NK-92 (cell line): ENCODE data around the gene SHOX.

ENCODE experiments used
- DNase-seq: peaks from one replicate; lab custom pipeline; 2025; ENCODE audit not compliant: unreplicated experiment; lab: John Stamatoyannopoulos, UW

The SHOX gene

GRCh38 chrX:663841-664240 is 33.2 kb downstream of the SHOX start:
- no peak for DNase-seq

DNA sequence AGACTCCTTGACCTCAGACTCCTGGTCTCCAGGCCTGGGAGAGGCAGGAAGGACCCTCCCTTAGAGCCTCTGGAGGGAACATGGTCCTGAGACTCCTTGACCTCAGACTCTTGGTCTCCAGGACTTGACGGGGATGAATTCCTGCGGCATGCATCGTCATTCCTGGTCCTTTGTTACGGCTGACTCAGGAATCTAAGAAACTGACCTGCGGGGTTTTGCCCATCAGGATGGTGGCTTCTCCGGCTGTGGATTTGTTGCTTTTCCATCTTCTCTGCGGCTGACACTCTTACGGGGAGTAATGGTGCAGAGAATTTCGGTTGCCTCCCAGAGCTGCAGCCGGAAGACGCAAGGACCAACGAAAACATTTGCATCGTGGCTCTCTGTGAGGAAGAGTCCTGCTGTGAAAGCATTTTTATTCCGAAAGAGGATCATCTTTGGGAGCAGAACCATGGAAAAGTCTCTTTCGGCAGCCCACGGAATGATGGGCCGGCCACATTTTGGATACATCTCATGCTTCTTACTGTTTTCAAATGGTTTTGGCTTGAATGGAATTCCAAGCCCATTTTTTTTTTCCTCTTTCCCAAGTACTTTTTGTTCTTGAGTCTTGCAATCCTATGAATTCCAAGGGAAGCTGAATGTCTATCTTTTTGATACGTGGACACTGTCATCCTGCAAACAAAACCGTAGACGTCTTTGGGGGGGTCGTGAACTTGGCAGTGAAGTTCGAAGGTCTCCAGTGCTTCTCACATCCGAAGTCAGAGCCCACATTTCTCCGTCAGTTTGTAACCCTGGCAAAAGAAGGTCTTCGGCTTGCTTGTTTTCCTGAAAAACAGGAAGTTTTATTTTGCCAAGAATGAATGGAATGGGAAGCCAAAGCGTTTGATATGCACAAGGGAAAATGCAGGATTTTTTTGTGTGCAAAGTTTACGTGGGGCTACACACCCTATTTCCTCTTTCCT is 36.5 kb downstream of the SHOX start:
- no peak for DNase-seq

DNA sequence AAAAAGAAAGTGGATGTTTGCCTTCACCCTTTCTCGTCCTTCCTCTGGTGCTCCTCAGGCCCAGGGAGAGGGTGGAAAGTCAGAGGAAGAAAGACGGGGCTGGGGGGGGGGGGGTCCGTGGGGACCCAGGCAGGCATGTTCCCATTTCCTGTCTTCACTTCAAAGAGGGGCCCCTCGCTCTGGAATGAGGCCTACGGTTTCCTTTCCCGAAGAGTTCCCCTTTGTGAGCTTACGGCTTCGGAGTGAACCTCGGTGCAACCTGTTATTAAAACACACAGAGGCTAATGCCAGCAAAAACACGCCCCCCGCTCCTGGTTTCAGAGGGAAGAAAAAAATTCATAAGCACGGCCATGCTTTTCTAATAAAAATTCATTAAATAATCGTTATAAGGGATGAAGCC is 40.1 kb downstream of the SHOX start:
- no peak for DNase-seq

DNA sequence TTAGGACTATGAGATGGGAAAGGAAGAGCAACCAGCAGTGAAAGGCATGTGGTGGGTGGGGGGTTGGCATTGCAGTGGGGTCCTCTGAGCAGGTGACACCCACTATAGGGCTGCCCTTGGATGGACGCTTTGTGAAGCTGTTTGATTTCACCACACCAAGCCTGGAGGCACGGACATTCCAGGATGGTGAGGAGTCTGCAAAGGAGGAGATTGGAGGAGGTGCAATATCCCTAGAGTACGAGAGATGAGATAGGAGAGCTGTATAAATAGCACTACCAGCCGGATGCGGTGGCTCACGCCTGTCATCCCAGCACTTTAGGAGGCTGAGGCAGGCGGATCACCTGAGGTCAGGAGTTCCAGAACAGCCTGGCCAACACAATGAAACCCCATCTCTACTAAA is 42.3 kb downstream of the SHOX start:
- no peak for DNase-seq

GRCh38 chrX:675279-675954 is 44.8 kb downstream of the SHOX start:
- no peak for DNase-seq

DNA sequence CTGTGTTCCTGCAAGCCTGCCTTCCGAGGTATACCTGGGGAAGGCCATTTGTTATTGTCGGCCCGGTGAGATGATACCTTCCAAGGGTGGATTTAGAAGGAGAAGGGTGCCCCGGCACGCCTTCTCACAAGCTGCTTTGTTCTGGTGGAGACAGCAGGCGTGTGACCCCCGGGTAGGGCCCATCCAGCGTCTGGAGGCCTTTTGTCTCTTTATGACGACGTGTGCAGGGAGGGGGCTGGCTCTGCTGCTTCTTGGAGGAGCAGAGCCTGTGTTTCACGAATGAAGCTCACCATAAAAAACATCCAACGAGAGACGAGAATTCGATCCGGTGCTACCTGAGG is 45.3 kb downstream of the SHOX start:
- no peak for DNase-seq

DNA sequence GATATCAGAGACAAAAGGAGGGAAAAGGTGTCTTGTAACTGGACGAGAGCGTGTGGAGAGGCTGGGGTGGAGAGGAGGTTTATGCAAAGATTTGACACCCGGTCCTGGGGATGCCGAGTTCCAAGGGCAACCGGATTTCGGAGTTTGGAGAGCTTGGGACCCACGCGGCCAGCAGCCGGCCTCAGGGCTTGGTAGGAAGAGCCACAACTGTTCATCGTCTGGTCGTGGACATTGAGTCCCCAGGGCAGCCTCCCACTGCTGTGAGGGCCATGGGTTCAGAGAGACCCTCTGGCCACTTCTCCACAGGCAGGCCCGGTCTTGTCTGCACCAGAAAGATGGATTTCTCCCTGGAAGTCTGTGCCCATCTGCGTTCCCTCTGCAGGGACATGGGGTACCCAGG is 46.8 kb downstream of the SHOX start:
- DNase-seq: no peak

DNA sequence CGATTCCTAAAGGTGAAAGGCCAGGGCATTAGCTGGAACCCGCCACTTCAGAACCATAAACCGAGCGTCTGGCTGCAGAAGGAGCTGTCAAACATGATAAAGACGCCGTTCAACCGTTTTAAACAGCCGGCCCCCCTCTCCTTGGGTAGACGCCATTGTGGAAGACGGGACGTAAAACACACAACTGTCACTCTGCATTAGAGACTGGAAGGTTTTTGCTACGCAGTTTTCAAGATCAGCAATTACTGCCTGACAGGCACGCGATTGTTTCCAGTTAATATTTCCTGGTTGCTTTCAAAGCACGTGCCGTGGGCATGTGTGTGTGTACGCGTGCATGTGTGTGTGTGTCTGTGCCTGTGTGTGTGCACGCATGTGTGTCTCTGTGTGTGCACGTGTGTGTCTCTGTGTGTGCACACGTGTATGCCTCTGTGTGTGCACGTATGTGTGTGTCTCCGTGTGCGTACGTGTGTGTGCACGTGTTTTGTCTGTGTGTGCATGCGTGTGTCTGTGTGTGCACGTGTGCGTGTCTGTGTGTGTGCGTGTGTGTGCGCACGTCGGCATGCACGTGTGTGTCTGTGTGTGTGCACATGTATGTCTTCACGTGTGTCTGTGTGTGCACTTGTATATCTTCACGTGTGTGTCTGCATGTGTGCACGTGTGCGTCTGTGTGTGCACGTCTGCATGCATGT is 48.8 kb downstream of the SHOX start:
- no peak for DNase-seq

- DNase-seq: no peak
Observed at GRCh38 chrX:680062-680461, 49.5 kb downstream of the SHOX start.

DNA sequence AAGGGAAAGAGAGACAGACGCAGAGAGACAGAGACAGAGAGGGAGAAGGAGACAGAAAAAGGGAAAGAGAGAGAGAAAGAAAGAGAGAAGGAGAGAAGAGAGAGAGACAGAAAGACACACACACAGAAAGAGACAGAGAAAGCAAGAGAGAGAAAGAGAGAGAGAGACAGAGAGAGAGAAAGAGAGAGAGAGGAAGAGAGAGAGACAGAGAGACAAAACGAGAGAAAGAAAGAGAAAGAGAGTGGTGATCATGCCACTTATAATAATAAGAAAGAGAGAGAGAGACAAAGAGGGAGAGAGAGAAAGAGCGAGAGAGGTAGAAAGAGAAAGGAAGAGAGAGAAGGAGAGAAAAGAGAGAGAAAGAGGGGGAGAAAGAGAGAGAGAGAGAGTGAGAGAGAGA is 51.4 kb downstream of the SHOX start:
- no peak for DNase-seq

- DNase-seq: no peak
Observed at GRCh38 chrX:682892-683291, 52.3 kb downstream of the SHOX start.

DNA sequence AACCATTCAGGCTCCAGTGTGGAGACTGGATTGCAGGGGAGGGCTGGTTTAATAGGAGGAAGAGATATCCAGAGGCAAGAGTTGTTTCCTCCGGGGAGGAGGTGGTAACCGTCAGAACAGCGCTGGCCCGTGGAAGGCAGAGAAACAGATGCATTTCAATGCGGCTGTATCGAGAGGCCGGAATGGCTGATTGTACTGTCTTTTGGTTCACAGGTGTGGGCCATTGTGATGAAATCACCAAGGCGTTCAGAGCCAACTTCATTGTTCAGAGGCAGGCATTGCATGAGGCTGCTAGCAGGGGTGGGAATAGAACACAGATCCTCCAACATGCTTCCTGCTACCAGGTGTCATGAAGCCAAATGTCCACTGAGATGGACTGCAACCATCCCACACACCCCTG is 53.0 kb downstream of the SHOX start:
- DNase-seq: no peak

DNA sequence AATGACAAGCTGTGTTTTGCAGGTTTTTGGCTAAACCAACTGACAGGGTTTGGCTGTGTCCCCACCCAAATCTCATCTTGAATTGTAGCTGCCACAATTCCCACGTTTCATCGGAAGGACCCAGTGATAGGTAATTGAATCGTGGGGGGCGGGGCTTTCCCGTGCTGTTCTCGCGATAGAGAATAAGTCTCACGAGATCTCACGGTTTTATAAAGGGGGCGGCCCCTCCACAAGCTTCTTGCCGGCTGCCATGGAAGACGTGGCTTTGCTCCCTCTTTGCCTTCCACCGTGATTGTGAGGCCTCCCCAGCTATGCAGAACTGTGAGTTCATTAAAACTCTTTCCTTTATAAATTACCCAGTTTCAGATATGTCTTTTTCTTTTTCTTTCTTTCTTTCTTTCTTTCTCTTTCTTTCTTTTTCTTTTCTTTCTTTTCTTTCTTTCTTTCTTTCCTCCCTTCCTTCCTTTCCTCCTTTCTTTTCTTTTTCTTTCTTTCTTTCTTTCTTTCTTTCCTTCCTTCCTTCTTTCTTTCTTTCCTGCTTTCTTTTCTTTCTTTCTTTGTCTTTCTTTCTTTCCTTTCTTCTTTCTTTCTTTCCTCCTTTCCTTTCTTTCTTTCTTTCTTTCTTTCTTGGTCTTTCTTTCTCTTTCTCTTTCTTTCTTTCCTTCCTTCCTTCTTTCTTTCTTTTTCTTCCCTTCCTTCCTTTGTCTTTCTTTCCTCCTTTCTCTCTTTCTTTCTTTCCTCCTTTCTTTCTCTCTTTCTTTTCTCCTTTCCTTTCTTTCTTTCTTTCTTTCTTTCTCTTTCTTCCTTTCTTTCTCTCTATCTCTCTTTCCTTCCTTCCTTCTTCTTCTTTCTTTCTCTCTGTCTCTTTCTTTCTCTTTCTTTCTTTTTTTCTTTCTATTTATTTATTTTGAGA is 54.8 kb downstream of the SHOX start:
- no peak for DNase-seq

DNA sequence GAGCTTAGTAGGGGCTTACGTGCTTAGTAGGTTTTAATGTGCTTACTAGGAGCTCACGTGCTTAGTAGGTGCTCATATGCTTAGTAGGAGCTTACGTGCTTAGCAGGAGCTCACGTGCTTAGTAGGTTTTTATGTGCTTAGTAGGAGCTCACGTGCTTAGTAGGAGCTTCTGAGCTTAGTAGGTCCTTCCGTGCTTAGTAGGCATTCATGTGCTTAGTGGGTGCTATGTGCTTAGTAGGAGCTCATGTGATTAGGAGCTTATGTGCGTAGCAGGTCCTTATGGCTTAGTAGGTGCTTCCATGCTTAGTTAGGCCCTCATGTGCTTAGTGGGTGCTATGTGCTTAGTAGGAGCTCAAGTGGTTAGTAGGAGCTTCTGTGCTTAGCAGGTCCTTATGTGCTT is 59.4 kb downstream of the SHOX start:
- DNase-seq: no peak

DNA sequence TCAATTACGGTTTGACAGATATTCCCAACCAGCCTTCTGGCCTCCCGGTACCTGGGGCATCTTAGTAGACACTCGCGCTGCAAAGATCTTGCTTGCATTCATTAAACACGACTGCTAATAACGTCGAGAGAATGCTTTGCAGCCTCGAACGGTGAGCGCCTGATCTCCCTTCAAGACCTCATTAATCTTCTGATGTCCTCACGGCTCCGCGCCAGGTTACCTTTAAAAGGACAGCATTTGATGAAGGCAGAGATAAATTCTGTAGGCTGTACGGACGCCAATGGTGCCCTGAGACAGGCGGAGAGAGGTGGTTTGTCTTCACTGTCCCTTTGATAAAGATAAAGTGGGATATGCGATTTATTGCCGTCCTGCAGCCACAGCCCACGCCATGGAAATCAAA is 64.2 kb downstream of the SHOX start:
- DNase-seq: no peak

DNA sequence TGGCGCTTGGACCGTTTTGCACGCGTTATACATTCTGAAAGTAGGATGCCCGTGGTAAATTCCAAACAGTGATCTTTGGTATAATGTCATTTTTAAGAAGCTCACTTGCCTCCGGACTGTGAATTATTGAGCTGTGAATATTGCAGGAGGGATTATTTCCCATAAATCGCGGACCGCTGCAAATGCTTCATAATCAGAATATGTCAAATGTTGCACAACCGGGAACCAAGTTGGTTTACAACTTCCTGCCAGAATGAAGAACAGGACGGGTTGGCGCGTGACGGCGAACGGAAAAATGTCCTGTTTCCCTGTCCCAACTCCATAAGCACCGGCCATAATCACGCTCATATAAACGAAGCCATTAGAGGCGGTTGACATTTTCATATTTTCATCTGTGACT is 67.6 kb downstream of the SHOX start:
- no peak for DNase-seq

DNA sequence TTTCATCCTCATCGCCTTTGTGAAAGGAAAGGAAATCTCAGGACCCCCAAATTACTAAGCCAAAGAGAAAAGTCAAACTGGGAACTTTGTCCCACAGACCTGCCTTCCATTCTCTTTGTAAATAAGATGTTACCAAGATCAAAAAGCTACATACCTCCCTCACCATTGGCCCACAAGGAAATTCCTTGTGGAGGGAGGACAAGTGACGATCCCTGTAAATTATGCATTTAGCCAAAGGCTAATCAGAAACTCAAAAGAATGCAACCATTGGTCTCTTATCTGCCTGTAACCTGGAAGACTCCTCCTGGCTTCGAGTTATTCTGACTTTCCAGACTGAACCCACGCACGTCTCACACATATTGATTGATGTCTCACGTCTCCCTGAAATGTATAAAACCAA is 70.3 kb downstream of the SHOX start:
- no peak for DNase-seq

GRCh38 chrX:701673-702072 is 71.1 kb downstream of the SHOX start:
- no peak for DNase-seq

DNA sequence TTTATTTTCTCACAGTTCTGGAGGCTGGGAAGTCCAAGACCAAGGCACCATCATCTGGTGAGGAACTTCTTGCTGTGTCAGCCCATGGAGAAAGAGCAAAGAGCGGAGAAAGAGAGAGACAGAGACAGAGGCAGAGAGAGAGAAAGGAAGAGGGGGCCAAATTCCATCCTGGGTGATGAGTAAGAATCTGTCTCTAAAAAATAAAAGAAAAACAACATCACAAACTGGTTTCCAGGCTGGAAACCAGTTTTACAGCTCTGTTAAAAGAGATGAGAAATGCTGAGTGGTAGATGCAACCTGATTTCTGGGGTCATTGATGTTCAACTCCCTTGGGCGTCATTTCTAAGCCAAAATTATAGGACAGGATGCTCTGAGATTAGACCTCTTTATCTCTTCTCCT is 72.9 kb downstream of the SHOX start:
- no peak for DNase-seq

- no peak for DNase-seq
Observed at GRCh38 chrX:703866-704265, 73.3 kb downstream of the SHOX start.
